HG03521 (cell line): ENCODE measurements around the gene ARHGAP19.

ENCODE experiments used
- ATAC-seq: cut with Tn5 transposase; IDR thresholded peaks from one replicate; pipeline ENCODE4 v1.9.1; 2021; ENCODE audit warnings: mild to moderate bottlenecking, moderate library complexity; ENCODE audit not compliant: unreplicated experiment

ARHGAP19 gene

GRCh38 chr10:97323501-97323900 is 31.1 kb upstream of the ARHGAP19 start:
- ATAC-seq = no peak

- no peak for ATAC-seq
Observed at GRCh38 chr10:97321804-97322190, 29.4 kb upstream of the ARHGAP19 start.

- no peak for ATAC-seq
Observed at GRCh38 chr10:97321032-97321803, 28.8 kb upstream of the ARHGAP19 start.

- ATAC-seq = no peak
Observed at GRCh38 chr10:97320480-97321031, 28.1 kb upstream of the ARHGAP19 start.

GRCh38 chr10:97319671-97320479 is 27.4 kb upstream of the ARHGAP19 start:
- ATAC-seq = peak; percentile 23

GRCh38 chr10:97318772-97319651 is 26.6 kb upstream of the ARHGAP19 start, which contains the start of gene FRAT1:
Gene FRAT1, plus strand, starts transcription at chr10:97319271. Its CDS starts 183 bp downstream, at chr10:97319454.
- ATAC-seq = peak; percentile 73

- ATAC-seq = no peak
Observed at GRCh38 chr10:97314671-97315070, 22.2 kb upstream of the ARHGAP19 start.

GRCh38 chr10:97312897-97313296 is 20.5 kb upstream of the ARHGAP19 start:
- no peak for ATAC-seq

GRCh38 chr10:97311111-97311626 is 18.7 kb upstream of the ARHGAP19 start:
- no peak for ATAC-seq

- ATAC-seq = no peak
Observed at GRCh38 chr10:97307866-97308780, 15.7 kb upstream of the ARHGAP19 start.

- no peak for ATAC-seq
Observed at GRCh38 chr10:97307441-97307840, 15.0 kb upstream of the ARHGAP19 start.

GRCh38 chr10:97302088-97302791 is 9.8 kb upstream of the ARHGAP19 start:
- ATAC-seq = no peak

- no peak for ATAC-seq
Observed at GRCh38 chr10:97300980-97301379, 8.5 kb upstream of the ARHGAP19 start.

- no peak for ATAC-seq
Observed at GRCh38 chr10:97298223-97298571, 5.8 kb upstream of the ARHGAP19 start.

GRCh38 chr10:97297556-97298222 is 5.3 kb upstream of the ARHGAP19 start:
- no peak for ATAC-seq

GRCh38 chr10:97292862-97293198 is 393 bp upstream of the ARHGAP19 start:
- no peak for ATAC-seq

- ATAC-seq = no peak
Observed at GRCh38 chr10:97291357-97292096, 910 bp downstream of the ARHGAP19 start.
